GM12875 (cell line): ENCODE data around the gene PIGQ.

Experiments
- H3K4me3 ChIP-seq: one replicate; pipeline ENCODE4 v1.5.1; 2011; ENCODE audit warnings: low read depth, low read length, control low read depth
- TF ChIP-seq, protein P1 (sequence below): IDR thresholded peaks from 2 replicates; pipeline ENCODE4 v1.5.1; 2011; ENCODE audit warnings: low read depth, mild to moderate bottlenecking, control low read depth, inconsistent platforms, low read length, moderate library complexity, borderline replicate concordance; ENCODE audit not compliant: insufficient read depth

PIGQ gene

DNA sequence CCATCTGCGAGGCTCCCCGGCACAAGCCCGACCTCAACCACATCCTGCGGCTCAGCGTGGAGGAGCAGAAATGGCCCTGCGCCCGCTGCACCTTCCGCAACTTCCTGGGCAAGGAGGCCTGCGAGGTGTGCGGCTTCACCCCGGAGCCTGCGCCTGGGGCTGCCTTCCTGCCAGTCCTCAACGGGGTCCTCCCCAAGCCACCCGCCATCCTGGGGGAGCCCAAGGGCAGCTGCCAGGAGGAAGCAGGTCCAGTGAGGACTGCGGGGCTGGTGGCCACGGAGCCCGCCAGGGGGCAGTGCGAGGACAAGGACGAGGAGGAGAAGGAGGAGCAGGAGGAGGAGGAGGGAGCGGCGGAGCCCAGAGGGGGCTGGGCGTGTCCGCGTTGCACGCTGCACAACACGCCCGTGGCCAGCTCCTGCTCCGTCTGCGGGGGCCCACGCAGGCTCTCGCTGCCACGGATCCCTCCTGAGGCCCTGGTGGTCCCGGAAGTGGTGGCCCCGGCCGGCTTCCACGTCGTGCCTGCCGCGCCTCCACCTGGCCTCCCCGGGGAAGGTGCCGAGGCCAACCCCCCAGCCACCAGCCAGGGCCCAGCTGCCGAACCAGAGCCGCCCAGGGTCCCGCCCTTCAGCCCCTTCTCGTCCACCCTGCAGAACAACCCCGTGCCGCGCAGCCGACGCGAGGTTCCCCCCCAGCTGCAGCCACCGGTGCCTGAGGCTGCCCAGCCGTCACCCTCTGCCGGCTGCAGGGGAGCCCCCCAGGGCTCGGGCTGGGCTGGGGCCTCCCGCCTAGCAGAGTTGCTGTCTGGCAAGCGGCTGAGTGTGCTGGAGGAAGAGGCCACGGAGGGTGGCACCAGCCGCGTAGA, 22.6 kb upstream of the PIGQ start:
- H3K4me3 ChIP-seq: no peak overlapping the region

DNA sequence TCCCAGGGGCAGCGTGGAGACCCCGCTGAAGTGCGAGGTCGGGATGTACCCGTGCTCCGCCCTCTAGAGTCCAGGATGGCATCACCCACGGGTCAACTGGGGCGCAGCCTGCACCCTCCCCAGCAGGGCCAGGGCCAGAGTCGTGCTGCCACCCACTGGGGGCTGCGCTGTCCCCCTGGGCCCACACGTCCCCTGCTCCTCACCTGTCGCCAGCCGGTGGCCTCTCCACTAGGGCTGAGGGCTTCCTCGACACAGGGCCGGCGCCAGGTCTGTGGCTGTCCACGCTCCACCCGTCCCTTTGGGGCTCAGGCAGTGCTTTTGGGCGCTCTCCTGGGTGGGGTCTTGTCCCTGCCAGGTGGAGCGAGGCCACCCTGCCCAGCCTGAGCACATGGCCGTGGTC, 21.2 kb upstream of the PIGQ start:
- TF ChIP-seq, protein P1, sequence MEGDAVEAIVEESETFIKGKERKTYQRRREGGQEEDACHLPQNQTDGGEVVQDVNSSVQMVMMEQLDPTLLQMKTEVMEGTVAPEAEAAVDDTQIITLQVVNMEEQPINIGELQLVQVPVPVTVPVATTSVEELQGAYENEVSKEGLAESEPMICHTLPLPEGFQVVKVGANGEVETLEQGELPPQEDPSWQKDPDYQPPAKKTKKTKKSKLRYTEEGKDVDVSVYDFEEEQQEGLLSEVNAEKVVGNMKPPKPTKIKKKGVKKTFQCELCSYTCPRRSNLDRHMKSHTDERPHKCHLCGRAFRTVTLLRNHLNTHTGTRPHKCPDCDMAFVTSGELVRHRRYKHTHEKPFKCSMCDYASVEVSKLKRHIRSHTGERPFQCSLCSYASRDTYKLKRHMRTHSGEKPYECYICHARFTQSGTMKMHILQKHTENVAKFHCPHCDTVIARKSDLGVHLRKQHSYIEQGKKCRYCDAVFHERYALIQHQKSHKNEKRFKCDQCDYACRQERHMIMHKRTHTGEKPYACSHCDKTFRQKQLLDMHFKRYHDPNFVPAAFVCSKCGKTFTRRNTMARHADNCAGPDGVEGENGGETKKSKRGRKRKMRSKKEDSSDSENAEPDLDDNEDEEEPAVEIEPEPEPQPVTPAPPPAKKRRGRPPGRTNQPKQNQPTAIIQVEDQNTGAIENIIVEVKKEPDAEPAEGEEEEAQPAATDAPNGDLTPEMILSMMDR: no peak
- H3K4me3 ChIP-seq: no peak overlapping the region

More for the DNA sequence above, 22.6 kb upstream of the PIGQ start:
- TF ChIP-seq, protein P1: no peak

DNA sequence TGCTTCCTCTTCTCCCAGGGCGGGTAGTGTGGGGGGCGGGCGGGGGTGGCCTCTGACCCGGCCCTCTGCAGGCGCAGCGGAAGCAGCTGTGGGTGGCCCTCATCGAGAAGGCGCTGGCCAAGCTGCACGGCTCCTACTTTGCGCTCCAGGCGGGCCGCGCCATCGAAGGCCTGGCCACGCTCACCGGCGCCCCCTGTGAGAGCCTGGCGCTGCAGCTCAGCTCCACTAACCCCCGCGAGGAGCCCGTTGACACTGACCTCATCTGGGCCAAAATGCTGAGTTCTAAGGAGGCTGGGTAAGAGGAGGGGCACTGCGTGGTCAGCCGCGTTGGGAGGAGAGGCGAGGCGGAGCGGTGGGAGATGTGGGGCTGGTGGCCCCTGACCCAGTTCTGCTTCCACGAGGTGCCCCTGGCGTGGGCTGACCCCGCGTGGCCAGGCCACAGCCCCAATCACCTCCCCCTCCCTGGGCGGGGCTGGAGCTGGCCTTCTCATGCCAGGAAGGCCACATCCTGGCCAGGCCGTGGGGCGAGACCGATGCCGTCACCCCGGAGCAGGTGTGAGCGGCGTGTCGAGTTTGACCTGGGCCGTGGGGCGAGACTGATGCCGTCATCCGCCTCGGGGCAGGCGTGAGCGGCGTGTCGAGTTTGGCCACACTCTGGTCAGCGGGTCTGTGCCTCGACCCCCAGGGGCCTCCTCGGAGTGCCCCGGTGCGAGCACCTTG, 20.1 kb upstream of the PIGQ start:
- no peak overlapping the region for H3K4me3 ChIP-seq
- TF ChIP-seq, protein P1: peak; percentile 6; the same call in 1 of the 2 replicates

DNA sequence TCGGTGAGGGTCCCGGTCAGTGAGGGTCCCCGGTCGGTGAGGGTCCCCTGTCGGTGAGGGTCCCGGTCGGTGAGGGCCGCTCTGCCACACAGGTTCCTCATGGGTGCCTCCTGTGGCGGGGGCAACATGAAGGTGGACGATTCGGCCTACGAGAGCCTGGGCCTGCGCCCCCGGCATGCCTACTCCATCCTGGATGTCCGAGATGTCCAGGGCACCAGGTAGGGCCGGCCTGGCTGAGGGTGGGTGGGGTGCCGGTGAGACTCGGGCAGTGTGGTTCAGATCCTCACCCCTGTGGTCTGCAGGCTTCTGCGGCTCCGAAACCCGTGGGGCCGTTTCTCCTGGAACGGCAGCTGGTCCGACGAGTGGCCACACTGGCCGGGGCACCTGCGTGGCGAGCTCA, 18.6 kb upstream of the PIGQ start:
- H3K4me3 ChIP-seq: no peak overlapping the region
- TF ChIP-seq, protein P1: no peak

DNA sequence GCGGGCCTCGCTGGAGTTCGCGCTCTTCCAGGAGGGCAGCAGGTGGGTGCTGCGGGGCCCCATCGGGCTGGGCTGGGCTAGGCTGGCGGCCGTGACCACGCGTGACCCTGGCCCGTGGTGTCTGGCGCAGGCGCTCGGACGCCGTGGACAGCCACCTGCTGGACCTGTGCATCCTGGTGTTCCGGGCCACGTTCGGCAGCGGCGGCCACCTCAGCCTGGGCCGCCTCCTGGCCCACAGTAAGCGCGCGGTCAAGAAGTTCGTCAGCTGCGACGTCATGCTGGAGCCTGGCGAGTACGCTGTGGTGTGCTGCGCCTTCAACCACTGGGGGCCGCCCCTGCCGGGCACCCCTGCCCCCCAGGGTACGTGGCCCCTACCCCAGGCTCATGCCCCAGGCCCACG, 17.6 kb upstream of the PIGQ start:
- TF ChIP-seq, protein P1: no peak
- H3K4me3 ChIP-seq: no peak overlapping the region

DNA sequence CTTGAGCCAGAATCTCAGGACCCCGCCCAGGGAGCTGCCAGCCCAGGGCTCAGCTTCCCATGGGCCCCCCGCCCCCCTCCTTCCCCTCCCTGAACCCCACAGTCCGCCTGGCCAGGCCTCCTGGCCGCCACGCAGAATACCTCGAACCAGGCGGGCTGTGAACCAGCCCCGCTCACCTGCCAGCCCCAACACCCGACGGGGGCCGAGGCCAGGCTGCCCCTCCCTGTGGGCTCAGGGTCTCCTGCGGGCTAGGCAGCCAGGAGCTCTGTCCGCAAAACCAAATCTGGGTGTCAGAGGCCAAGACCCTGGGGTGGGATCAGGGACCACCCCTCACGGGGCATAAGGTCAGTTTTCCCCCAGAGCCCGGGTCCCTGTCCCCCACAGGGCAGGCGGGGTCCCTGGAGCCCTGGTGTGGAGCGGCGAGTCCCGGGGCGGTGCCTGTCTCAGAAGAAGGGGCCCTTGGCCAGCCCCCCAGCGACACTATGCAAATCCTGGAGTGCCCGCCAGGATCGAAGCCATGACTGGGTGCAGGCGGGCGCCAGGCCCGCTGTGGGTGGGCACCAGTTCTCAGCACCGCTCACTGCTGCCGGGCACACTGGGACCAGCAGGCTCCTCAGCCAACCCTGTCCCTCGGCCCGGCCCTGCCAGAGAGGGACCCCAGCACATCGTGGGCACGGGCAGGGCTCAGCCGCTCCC, 16.0 kb upstream of the PIGQ start:
- TF ChIP-seq, protein P1: no peak
- no peak overlapping the region for H3K4me3 ChIP-seq
